ENCODE measurements around the gene AAGAB. TPM values are rescaled to one million over a fixed set of nuclear protein-coding genes. Genes with fewer than 3 reads are reported as not detected.

The AAGAB gene
- total and polyA plus RNA-seq, 8 donors: 7.1 to 16.3 (median 13.0) TPM

GRCh38 chr15:67190813-67191212, 63.6 kb downstream of the AAGAB start:
- no peaks in the 10 kb centered on the region for H3K9me3 ChIP-seq
- H3K27me3 ChIP-seq: no peaks in the 10 kb centered on the region
- no peak for FAIRE-seq
- H3K27ac ChIP-seq: no peak overlapping the region
- peaks cover 3 to 8% (median 3%) of the 10 kb centered on the region in 3 donors for H3K4me1 ChIP-seq
- H3K36me3 ChIP-seq: peaks cover 0 to 37% (median 8%) of the 10 kb centered on the region in 3 donors
- ATAC-seq: no peak
- DNase-seq: no peak
- TF ChIP-seq, protein P1, sequence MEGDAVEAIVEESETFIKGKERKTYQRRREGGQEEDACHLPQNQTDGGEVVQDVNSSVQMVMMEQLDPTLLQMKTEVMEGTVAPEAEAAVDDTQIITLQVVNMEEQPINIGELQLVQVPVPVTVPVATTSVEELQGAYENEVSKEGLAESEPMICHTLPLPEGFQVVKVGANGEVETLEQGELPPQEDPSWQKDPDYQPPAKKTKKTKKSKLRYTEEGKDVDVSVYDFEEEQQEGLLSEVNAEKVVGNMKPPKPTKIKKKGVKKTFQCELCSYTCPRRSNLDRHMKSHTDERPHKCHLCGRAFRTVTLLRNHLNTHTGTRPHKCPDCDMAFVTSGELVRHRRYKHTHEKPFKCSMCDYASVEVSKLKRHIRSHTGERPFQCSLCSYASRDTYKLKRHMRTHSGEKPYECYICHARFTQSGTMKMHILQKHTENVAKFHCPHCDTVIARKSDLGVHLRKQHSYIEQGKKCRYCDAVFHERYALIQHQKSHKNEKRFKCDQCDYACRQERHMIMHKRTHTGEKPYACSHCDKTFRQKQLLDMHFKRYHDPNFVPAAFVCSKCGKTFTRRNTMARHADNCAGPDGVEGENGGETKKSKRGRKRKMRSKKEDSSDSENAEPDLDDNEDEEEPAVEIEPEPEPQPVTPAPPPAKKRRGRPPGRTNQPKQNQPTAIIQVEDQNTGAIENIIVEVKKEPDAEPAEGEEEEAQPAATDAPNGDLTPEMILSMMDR (IDR thresholded peaks at IDR 0.05): no peak
- WGBS, 2 donors: 90 to 96% methylated on average over 11 of the region's 11 CpGs
- intact Hi-C loops (cut with DNase I): no loop called here
- H3K4me3 ChIP-seq: no peak overlapping the region

GRCh38 chr15:67190326-67190725, 64.1 kb downstream of the AAGAB start:
- H3K9me3 ChIP-seq: no peaks in the 10 kb centered on the region
- ATAC-seq: no peak
- no peaks in the 10 kb centered on the region for H3K27me3 ChIP-seq
- TF ChIP-seq, protein P1 (IDR thresholded peaks at IDR 0.05): no peak
- no peak overlapping the region for H3K27ac ChIP-seq
- intact Hi-C loops (cut with DNase I): no loop called here
- peaks cover 3 to 8% (median 5%) of the 10 kb centered on the region in 3 donors for H3K4me1 ChIP-seq
- 83 to 94% methylated on average over 2 of the region's 2 CpGs for WGBS, 2 donors
- no peak for FAIRE-seq
- no peak overlapping the region for H3K4me3 ChIP-seq
- peaks cover 0 to 37% (median 8%) of the 10 kb centered on the region in 3 donors for H3K36me3 ChIP-seq
- DNase-seq: no peak

- intact Hi-C loops (cut with DNase I): no loop called here
- TF ChIP-seq, protein P1 (IDR thresholded peaks at IDR 0.05): no peak
- FAIRE-seq (no peak), DNase-seq (no peak), ATAC-seq (peak in 2 of 4 donors; percentile 8 to 10)
- H3K9me3 ChIP-seq: no peaks in the 10 kb centered on the region
- peaks cover 0 to 41% (median 8%) of the 10 kb centered on the region in 3 donors for H3K36me3 ChIP-seq
- peaks cover 3 to 8% (median 5%) of the 10 kb centered on the region in 3 donors for H3K4me1 ChIP-seq
- no peaks in the 10 kb centered on the region for H3K27me3 ChIP-seq
- WGBS, 2 donors: 87 to 89% methylated on average over 26 of the region's 26 CpGs
- no peak overlapping the region for H3K27ac ChIP-seq
- H3K4me3 ChIP-seq: no peak overlapping the region
Measured at GRCh38 chr15:67189326-67190051, 65.0 kb downstream of the AAGAB start.

DNA sequence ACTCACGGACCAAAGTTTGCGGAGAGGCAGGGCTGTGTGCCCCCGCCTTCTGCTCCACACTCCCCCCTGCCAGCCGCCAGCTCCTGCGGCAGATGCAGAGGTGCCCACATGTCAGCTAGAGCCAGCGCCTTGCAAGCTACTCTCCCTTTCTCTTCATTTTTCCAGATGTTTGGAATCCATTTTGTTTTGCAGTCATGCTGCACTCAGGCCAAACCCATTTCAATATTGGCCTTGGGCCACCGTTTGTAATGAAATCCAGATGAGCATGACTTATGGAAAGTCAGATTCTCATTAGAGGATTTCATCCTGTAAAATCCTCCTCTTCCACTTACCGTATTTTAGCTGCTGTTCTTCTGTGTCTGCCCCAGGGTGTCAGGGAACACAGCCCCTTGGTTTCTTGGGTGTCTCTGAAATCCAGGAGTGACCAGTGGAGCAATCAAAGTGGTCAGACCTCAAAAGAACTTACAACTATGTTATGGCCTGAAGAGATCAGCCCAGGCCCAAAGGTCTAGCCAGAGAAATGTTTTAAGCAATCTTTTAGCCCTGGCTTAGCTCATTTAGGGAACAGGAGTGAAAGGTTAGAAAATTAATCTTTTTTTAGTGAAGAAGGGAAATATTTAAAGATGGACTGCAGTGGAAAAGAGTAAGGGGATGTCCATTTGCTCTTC, 65.8 kb downstream of the AAGAB start:
- FAIRE-seq: no peak
- ATAC-seq: peak in 3 of 4 donors; percentile 7 to 24 (median 11)
- peaks cover 0 to 45% (median 8%) of the 10 kb centered on the region in 3 donors for H3K36me3 ChIP-seq
- DNase-seq: no peak
- 83 to 90% methylated on average over 8 of the region's 8 CpGs for WGBS, 2 donors
- no peak overlapping the region for H3K27ac ChIP-seq
- no peaks in the 10 kb centered on the region for H3K9me3 ChIP-seq
- no peak overlapping the region for H3K4me3 ChIP-seq
- TF ChIP-seq, protein P1 (IDR thresholded peaks at IDR 0.05): no peak
- H3K27me3 ChIP-seq: no peaks in the 10 kb centered on the region
- H3K4me1 ChIP-seq: peaks cover 3 to 8% (median 5%) of the 10 kb centered on the region in 3 donors
- intact Hi-C loops (cut with DNase I): no loop called here
